ENCODE measurements around the gene KLHL4.

Gene KLHL4

DNA sequence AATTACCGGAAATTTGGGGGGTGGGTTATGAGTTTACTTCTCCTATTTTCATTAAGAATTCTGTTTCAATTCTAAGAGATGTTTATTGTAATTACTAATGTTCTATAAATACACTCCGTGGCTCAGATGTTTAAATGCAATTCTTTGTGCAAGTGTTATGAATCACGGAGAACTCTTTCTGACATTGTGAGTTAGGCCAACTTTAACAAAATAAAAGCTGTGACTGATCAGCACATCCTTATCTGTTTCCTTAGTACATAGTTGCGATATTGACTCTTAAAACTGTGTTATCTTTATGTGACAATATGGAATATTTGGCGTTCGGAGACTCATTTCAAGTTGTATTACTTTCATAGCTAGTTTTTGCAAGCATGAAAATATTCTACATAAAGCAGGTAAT lies 902 bp downstream of the KLHL4 start:
- TF ChIP-seq, protein P1, sequence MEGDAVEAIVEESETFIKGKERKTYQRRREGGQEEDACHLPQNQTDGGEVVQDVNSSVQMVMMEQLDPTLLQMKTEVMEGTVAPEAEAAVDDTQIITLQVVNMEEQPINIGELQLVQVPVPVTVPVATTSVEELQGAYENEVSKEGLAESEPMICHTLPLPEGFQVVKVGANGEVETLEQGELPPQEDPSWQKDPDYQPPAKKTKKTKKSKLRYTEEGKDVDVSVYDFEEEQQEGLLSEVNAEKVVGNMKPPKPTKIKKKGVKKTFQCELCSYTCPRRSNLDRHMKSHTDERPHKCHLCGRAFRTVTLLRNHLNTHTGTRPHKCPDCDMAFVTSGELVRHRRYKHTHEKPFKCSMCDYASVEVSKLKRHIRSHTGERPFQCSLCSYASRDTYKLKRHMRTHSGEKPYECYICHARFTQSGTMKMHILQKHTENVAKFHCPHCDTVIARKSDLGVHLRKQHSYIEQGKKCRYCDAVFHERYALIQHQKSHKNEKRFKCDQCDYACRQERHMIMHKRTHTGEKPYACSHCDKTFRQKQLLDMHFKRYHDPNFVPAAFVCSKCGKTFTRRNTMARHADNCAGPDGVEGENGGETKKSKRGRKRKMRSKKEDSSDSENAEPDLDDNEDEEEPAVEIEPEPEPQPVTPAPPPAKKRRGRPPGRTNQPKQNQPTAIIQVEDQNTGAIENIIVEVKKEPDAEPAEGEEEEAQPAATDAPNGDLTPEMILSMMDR (conservative IDR thresholded peaks at IDR 0.05) = no peak
- TF ChIP-seq ZFX (IDR thresholded peaks at IDR 0.05) = no peak
- H3K27ac ChIP-seq = no peak overlapping the region

DNA sequence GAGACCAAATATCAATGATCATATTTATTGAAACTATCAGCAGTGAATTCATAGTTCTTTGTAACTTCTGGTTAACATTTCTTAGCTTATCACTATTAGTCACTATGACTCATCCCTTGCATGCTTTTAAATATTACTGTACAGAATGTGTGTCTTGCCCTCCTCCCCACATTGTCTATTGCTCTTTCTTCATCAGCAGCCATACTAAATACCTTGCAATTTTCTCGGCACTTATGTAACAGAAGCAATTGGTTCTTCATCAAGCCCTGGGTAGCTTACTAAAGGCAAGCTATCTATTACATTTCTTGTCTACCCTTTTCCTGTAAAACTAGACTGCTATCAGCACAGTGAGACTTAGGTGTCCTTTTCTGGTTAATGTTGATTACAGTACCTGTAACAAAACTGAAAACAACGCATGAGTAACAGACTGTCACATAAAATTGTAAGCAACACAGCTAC lies 8.2 kb downstream of the KLHL4 start:
- TF ChIP-seq, protein P1 (conservative IDR thresholded peaks at IDR 0.05) = no peak
- TF ChIP-seq ZFX (IDR thresholded peaks at IDR 0.05) = no peak
- no peak overlapping the region for H3K27ac ChIP-seq

DNA sequence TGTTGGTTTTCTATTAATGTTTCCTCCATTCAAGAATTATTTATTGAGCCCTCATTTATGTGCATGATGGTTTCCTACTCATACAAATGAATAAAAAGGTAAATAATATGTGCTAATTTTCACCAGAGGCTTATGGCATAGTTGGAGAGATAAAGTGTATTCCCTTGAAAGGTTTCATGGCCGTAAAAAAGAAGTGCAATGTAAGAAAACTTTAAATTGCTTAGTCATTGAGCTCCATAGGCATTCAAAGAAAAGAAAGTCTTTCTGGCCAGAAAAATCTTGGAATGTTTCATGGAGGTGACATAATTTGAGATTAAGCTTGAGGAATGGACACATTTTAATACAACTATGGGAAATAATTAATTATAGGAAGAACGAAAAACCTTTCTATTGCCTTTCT lies 8.7 kb downstream of the KLHL4 start:
- no peak for TF ChIP-seq ZFX (IDR thresholded peaks at IDR 0.05)
- TF ChIP-seq, protein P1 (conservative IDR thresholded peaks at IDR 0.05) = no peak
- no peak overlapping the region for H3K27ac ChIP-seq

DNA sequence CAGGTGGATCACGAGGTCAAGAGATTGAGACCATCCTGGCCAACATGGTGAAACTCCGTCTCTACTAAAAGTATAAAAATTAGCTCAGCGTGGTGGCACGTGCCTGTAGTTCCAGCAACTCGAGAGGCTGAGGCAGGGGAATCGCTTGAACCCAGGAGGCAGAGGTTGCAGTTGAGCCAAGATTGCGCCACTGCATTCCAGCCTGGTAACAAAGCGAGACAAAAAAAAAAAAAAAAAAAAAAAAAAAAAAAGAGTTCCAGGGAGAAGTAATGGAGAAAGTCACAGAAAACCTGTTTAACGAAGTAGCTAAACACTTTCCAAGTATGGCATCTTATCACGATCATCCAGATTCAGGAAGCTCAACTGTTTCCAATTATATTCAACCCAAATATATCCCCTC lies 10.9 kb downstream of the KLHL4 start:
- H3K27ac ChIP-seq = no peak overlapping the region
- TF ChIP-seq, protein P1 (conservative IDR thresholded peaks at IDR 0.05) = no peak
- TF ChIP-seq ZFX (IDR thresholded peaks at IDR 0.05) = no peak

DNA sequence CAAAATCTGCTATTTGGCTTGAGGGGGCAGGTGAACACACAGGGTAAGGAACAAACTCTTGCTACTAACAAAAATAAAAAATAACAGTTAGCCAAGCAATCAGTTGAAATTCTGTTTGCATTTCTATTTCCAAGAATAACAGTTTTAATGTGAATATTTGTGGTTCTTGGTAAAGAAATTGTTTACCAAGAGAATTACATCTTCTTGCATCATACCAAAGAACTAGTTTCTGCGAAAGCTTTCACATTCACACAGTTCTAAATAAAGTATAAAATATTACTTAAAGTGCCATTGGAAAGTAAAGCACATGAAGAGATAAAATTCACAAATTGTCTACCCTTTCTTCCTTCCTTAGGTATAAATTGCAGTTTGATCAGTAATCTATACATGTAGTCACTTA lies 54.4 kb downstream of the KLHL4 start:
- TF ChIP-seq, protein P1 (conservative IDR thresholded peaks at IDR 0.05) = no peak
- no peak for TF ChIP-seq ZFX (IDR thresholded peaks at IDR 0.05)
- H3K27ac ChIP-seq = no peak overlapping the region

DNA sequence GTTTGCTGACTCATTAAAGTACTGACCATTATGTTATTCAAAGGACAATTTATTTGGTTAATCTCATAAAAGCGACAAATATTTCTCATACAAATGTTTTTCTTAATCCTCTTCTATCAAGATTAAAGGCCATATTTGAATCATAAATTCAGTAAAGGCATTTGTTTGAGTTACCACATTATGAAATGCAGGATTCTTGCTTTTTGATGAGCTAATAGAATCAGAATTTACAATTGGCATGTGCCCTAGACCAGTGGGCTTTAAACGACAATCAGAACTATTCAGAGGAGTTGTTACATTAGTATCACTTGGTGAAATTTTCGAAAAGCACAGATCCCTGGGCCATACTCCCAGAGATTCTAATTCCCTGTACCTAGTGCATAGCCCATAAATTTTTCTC lies 55.3 kb downstream of the KLHL4 start:
- TF ChIP-seq, protein P1 (conservative IDR thresholded peaks at IDR 0.05) = no peak
- no peak for TF ChIP-seq ZFX (IDR thresholded peaks at IDR 0.05)
- H3K27ac ChIP-seq = no peak overlapping the region

DNA sequence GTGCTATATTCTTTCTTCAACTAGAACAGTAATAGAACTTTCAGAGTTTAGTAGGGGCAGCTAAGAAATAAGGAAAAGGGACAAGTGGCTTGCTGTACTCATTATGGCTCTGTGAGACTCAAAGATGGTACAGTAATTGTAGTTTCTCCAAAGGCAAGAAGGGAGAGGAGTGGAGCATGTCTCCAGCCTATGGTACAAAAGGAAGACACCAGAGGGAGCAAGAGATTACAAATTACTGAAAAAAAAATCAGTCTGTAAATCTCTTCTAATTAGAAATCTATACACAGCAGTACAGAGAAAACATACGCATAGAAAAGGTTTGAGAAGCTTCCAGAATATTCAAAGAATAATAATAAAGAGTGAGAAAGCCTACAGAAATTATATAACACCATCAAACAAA lies 61.4 kb downstream of the KLHL4 start:
- no peak for TF ChIP-seq ZFX (IDR thresholded peaks at IDR 0.05)
- TF ChIP-seq, protein P1 (conservative IDR thresholded peaks at IDR 0.05) = peak; percentile 23
- H3K27ac ChIP-seq = no peak overlapping the region
